SK-N-SH (cell line): ENCODE results near the gene IRAK3. TPM values are rescaled to one million over a fixed set of nuclear protein-coding genes. Genes with fewer than 3 reads are reported as not detected.

Experiments used
- CTCF ChIA-PET: fragments of 300-600, 350-600 bp; formaldehyde crosslinking; extraction: SDS; loops from one replicate; lab custom pipeline; 2021; lab: Yijun Ruan, JAX
- POLR2A ChIA-PET: fragments of 350-600 bp; sonication (Branson Sonifier 250); formaldehyde crosslinking; extraction: SDS; loops from one replicate; lab custom pipeline; 2020; ENCODE audit warnings: antibody characterized with exemption, inconsistent platforms; lab: Yijun Ruan, JAX
- DNase-seq: peaks from one replicate; pipeline ENCODE4 v3.0.0; 2012
- H2AFZ ChIP-seq: fragments of 200-600 bp; sonication (generic); 2 replicates; pipeline ENCODE4 v1.8.1; 2016; ENCODE audit warnings: antibody characterized with exemption, mild to moderate bottlenecking, low read depth
- H3F3A ChIP-seq: fragments of 200-600 bp; sonication (generic); replicated peaks from 2 replicates; pipeline ENCODE3; 2016; ENCODE audit warnings: antibody characterized with exemption, mild to moderate bottlenecking; ENCODE audit not compliant: insufficient read depth
- H3K27ac ChIP-seq, 2 experiments: fragments of 200-500 bp in 1 of 2; fragments of 200-600 bp in 1 of 2; sonication (Bioruptor generic) in 1 of 2; sonication (generic), shearing (Covaris generic) in 1 of 2; 2 replicates each; pipeline versions ENCODE4 v1.5.1 to v1.6.1; 2014 to 2016; ENCODE audit warnings: low read depth in 2 of 2, inconsistent platforms in 1 of 2, low read length in 1 of 2, mild to moderate bottlenecking in 1 of 2, mixed read lengths in 1 of 2
- H3K27me3 ChIP-seq: fragments of 200-600 bp; sonication (generic), shearing (Covaris generic); 2 replicates; pipeline ENCODE4 v1.6.1; 2016; ENCODE audit warnings: mixed run types; ENCODE audit not compliant: insufficient read depth
- H3K36me3 ChIP-seq, 2 experiments: fragments of 200-500 bp in 1 of 2; fragments of 200-600 bp in 1 of 2; sonication (Bioruptor generic) in 1 of 2; sonication (generic) in 1 of 2; replicated peaks in 1 of 2; 2 replicates each; pipeline versions ENCODE3 to v1.5.1; 2014 to 2016; ENCODE audit warnings: low read length in 1 of 2, mild to moderate bottlenecking in 1 of 2; ENCODE audit not compliant: insufficient read depth in 2 of 2, control insufficient read depth in 1 of 2
- H3K4me1 ChIP-seq, 2 experiments: fragments of 200-500 bp in 1 of 2; fragments of 200-600 bp in 1 of 2; sonication (Bioruptor generic) in 1 of 2; sonication (generic), shearing (Covaris generic) in 1 of 2; 2 replicates each; pipeline versions ENCODE4 v1.5.1 to v1.6.1; 2014 to 2016; ENCODE audit warnings: low read depth in 1 of 2, low read length in 1 of 2, mixed run types in 1 of 2; ENCODE audit not compliant: insufficient read depth in 2 of 2, control insufficient read depth in 1 of 2
- H3K4me2 ChIP-seq: fragments of 200-600 bp; sonication (generic), shearing (Covaris generic); 2 replicates; pipeline ENCODE4 v1.6.1; 2017; ENCODE audit warnings: mixed run types
- H3K4me3 ChIP-seq, 2 experiments: fragments of 200-500 bp in 1 of 2; fragments of 200-600 bp in 1 of 2; sonication (Bioruptor generic) in 1 of 2; sonication (generic), shearing (Covaris generic) in 1 of 2; 2 replicates each; pipeline versions ENCODE4 v1.5.1 to v1.8.1; 2014 to 2016; ENCODE audit warnings: low read depth in 2 of 2, inconsistent platforms in 1 of 2, low read length in 1 of 2, mild to moderate bottlenecking in 1 of 2, mixed read lengths in 1 of 2, moderate library complexity in 1 of 2
- H3K79me2 ChIP-seq: fragments of 200-600 bp; sonication (generic); 2 replicates; pipeline ENCODE4 v1.8.1; 2017; ENCODE audit warnings: mild to moderate bottlenecking; ENCODE audit not compliant: insufficient read depth
- H3K9ac ChIP-seq: fragments of 200-600 bp; sonication (generic); 2 replicates; pipeline ENCODE4 v1.6.1; 2017; ENCODE audit warnings: mixed run types
- H3K9me2 ChIP-seq: fragments of 200-600 bp; sonication (generic); 2 replicates; pipeline ENCODE4 v1.6.1; 2017; ENCODE audit warnings: mixed run types
- H3K9me3 ChIP-seq: fragments of 200-600 bp; sonication (generic); 2 replicates; pipeline ENCODE4 v1.6.1; 2017; ENCODE audit warnings: mixed run types, mild to moderate bottlenecking, moderate library complexity
- H4K20me1 ChIP-seq: fragments of 200-600 bp; sonication (generic); 2 replicates; pipeline ENCODE4 v1.6.1; 2017; ENCODE audit warnings: mild to moderate bottlenecking, mixed run types; ENCODE audit not compliant: insufficient read depth
- CHD2 ChIP-seq: fragments of 150-350 bp; IDR thresholded peaks from 2 replicates; pipeline ENCODE4 v1.6.1; 2018; ENCODE audit warnings: low read length; ENCODE audit not compliant: partially characterized antibody
- ELF1 ChIP-seq: IDR thresholded peaks from 2 replicates; pipeline ENCODE4 v1.4.0; 2012
- FOSL2 ChIP-seq: IDR thresholded peaks from 2 replicates; pipeline ENCODE4 v1.4.0; 2012; ENCODE audit warnings: low read depth, mild to moderate bottlenecking, moderate library complexity, borderline replicate concordance
- FOXM1 ChIP-seq: IDR thresholded peaks from 2 replicates; pipeline ENCODE4 v1.4.0; 2012; ENCODE audit warnings: low read depth, mild to moderate bottlenecking
- JUND ChIP-seq: IDR thresholded peaks from 2 replicates; pipeline ENCODE4 v1.4.0; 2012
- MXI1 ChIP-seq: IDR thresholded peaks from 2 replicates; pipeline ENCODE4 v1.6.1; 2012; ENCODE audit warnings: mild to moderate bottlenecking, low read depth, low read length, improper control_type of control experiment
- NFIC ChIP-seq: IDR thresholded peaks from 2 replicates; pipeline ENCODE4 v1.4.0; 2012; ENCODE audit warnings: borderline replicate concordance
- POLR2AphosphoS5 ChIP-seq: IDR thresholded peaks from 2 replicates; pipeline ENCODE4 v1.6.1; 2012; ENCODE audit warnings: low read depth, low read length
- RCOR1 ChIP-seq: fragments of 150-350 bp; IDR thresholded peaks from 2 replicates; pipeline ENCODE4 v1.6.1; 2017; ENCODE audit warnings: antibody characterized with exemption, low read length
- REST ChIP-seq: IDR thresholded peaks from 2 replicates; pipeline ENCODE4 v1.6.1; 2012; ENCODE audit warnings: mild to moderate bottlenecking, low read depth, low read length, moderate library complexity
- SMC3 ChIP-seq: IDR thresholded peaks from 2 replicates; pipeline ENCODE4 v1.6.1; 2012; ENCODE audit warnings: low read depth, low read length, improper control_type of control experiment
- TAF1 ChIP-seq: IDR thresholded peaks from 2 replicates; pipeline ENCODE4 v1.6.1; 2012; ENCODE audit warnings: low read depth, mild to moderate bottlenecking, low read length, moderate library complexity, borderline replicate concordance
- TCF12 ChIP-seq: IDR thresholded peaks from 2 replicates; pipeline ENCODE4 v1.4.0; 2012
- USF2 ChIP-seq: fragments of 150-350 bp; IDR thresholded peaks from 2 replicates; pipeline ENCODE4 v1.6.1; 2017; ENCODE audit warnings: antibody characterized with exemption, low read length, low read depth, borderline replicate concordance
- YY1 ChIP-seq: IDR thresholded peaks from 2 replicates; pipeline ENCODE4 v1.4.0; 2012; ENCODE audit warnings: low read depth, mild to moderate bottlenecking
- WGBS: methylation state at CpG from one replicate; pipeline ENCODE4 v1.1.6; 2017; ENCODE audit warnings: low lambda C conversion rate; 5-methylcytosine and 5-hydroxymethylcytosine counted together
- polyA plus RNA-seq, 3 experiments: library from polyadenylated mRNA; depleted of rRNA; stranded (reverse); fragments of >200 nt; gene quantifications; 2 replicates each; pipeline ENCODE4 v1.2.3, GENCODE V29; 2012

The IRAK3 gene
- polyA plus RNA-seq, 1 of the 3 experiments (the other 2 are of a cell fraction): not detected

DNA sequence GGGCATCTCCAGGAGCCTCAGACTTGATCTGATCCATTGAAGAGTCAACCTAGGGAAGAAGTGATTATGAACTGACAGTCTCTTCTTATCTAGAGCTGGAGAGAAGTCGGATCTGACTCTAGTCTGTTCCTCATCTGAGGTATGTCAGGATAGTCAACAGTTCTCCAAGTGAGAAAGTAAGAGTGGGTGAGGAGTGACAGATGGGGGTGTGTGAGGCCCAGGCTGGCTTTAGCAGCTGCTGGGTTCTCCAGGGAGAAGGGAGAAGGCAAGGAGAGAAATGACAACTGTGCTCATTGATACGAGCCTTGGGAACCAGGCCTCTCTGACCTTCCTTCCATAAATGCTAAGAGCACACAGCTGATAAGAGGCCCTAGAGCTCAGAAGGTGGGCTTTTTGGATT lies 53.3 kb downstream of the IRAK3 start:
- POLR2A ChIA-PET: no interaction called here
- WGBS: 26% methylated on average over 2 of the region's 2 CpGs
- no peaks in the 10 kb centered on the region for H3K79me2 ChIP-seq
- CTCF ChIA-PET: interaction anchor here (1.2 to 1.3 kb wide), 2 partner anchors 11 to 166 kb away, joined by 3 read pairs; no protein-coding TSS in a partner anchor
- no peak overlapping the region for H3K4me3 ChIP-seq
- H4K20me1 ChIP-seq: no peaks in the 10 kb centered on the region
- DNase-seq: no peak
- H3K9me3 ChIP-seq: no peaks in the 10 kb centered on the region
- H3K9ac ChIP-seq: no peak overlapping the region
- no peaks in the 10 kb centered on the region for H3K36me3 ChIP-seq
- no peak overlapping the region for H3K4me2 ChIP-seq
- no peak for TF ChIP-seq ELF1
- no peak for TF ChIP-seq TCF12
- TF ChIP-seq REST: no peak
- no peak for TF ChIP-seq RCOR1
- no peak for TF ChIP-seq USF2
- no peak for TF ChIP-seq JUND
- peaks cover 2% of the 10 kb centered on the region; the same call in 1 of the 2 replicates for H3K27me3 ChIP-seq
- H3K9me2 ChIP-seq: no peaks in the 10 kb centered on the region
- H3K4me1 ChIP-seq: no peaks in the 10 kb centered on the region; a peak in 1 of 4 replicates
- no peaks in the 10 kb centered on the region for H3F3A ChIP-seq
- H3K27ac ChIP-seq: no peak overlapping the region
- H2AFZ ChIP-seq: no peak overlapping the region

DNA sequence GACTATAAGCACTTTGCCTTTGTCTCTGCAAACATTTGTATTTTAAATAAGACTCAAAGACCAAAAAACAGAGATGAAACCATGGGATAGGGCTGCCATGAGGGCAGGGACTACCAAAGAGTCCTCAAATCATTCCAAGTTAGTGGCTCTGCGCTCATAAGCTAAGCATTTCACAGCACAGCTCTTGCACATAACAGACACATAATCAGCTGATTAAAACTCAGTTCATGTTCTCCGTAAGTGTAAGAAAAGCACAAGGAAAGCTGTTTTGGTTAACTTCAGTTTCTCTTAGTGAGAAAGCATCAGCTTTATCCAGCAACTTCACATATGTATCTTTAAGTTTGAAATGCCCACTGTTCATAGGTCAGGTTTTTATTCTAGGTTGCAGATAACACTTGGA lies 54.9 kb downstream of the IRAK3 start:
- Histone ChIP-seq H3K4me2 (no peak overlapping the region), H3F3A (no peaks in the 10 kb centered on the region), H2AFZ (no peak overlapping the region), H3K79me2 (no peaks in the 10 kb centered on the region), H3K9ac (no peak overlapping the region), H4K20me1 (no peaks in the 10 kb centered on the region), H3K36me3 (no peaks in the 10 kb centered on the region), H3K27me3 (no peaks in the 10 kb centered on the region; the same call in 1 of the 2 replicates), H3K9me3 (no peaks in the 10 kb centered on the region), H3K4me3 (no peak overlapping the region), H3K9me2 (no peaks in the 10 kb centered on the region), H3K27ac (no peak overlapping the region), H3K4me1 (no peaks in the 10 kb centered on the region; a peak in 1 of 4 replicates)
- CTCF ChIA-PET: interaction anchor here (1.3 to 2.1 kb wide), 3 partner anchors 9 to 26 kb away, joined by 3 to 9 read pairs (median 6); no protein-coding TSS in a partner anchor
- 69% methylated on average over 2 of the region's 2 CpGs for WGBS
- TF ChIP-seq SMC3 (no peak), MXI1 (no peak), RCOR1 (no peak), FOSL2 (no peak), TCF12 (no peak), NFIC (no peak), TAF1 (no peak), YY1 (no peak), USF2 (no peak), FOXM1 (no peak), CHD2 (no peak), POLR2AphosphoS5 (no peak)
- POLR2A ChIA-PET: no interaction called here
- no peak for DNase-seq
